ENCODE results near the gene ERGIC1. TPM values are rescaled to one million over a fixed set of nuclear protein-coding genes. Genes with fewer than 3 reads are reported as not detected.

Gene ERGIC1
- total and polyA plus RNA-seq, 2 of the 13 experiments (the other 11 are each of a cell fraction or from before 2014, with no cell fraction given) = 78.5 to 184 TPM

DNA sequence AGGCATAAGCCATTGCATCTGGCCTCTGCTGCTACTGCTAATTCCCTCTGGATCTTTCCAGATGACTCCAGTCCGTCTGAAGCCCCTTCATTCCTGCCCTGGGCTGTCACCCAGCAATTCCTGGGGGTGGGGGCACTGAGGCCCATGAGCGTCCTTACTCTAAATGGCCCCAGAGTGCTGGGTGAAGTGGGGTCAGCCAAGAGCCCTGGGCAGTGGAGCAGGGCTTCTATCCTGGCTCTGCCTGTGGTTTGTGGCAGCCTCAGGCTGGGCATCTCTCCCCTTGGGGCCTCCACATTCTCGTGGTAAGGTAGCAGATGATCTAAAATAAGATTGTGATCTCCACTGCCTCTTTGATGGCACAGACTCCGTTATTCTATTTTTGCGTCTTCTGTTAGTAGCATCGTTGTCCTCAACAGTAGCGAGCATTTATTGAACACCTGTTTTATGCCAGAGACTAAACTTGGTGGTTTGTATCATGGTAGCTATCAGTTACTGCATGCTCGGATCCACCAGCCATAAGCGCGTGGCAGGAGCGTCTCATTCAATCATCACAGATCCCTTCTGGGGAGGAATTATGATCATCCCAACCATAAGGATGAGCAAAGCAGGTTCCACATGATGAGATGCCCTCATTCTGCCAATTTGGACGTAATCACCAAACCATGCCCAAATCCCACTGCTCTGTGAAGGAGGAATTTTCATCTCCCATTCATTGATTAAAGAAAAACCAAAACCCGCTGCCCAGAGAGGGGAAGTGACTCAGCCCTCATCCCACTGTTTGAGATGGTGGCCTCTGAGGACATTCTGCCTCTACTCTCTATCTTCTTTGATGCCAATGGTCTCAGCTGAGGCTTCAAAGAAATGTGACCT lies 41.1 kb upstream of the ERGIC1 start:
- Histone ChIP-seq H3K4me3 (replicated peaks in 1 of 3; ENCODE audit: insufficient read depth in 1 of 3, low read depth in 2 of 3, low read length in 3 of 3) (no peak overlapping the region), H3K9me3 (ENCODE audit: low read length) (no peaks in the 10 kb centered on the region), H3K36me3 (replicated peaks in 1 of 2; ENCODE audit: control insufficient read depth in 1 of 2, insufficient read depth in 2 of 2, low read length in 2 of 2) (no peaks in the 10 kb centered on the region), H3K27ac (ENCODE audit: extremely low read length, insufficient read depth, low read length) (peak overlapping the region; percentile 71), H2AFZ (ENCODE audit: low read length) (no peak overlapping the region), H3K27me3 (ENCODE audit: control insufficient read depth in 1 of 2, insufficient read depth in 2 of 2, low read length in 2 of 2) (no peaks in the 10 kb centered on the region), H3K4me2 (ENCODE audit: low read depth, low read length) (peak overlapping the region; percentile 66), H3K4me1 (ENCODE audit: insufficient read depth, low read length) (peaks cover 97% of the 10 kb centered on the region), H3K9ac (ENCODE audit: insufficient read depth, low read depth, low read length) (peak overlapping the region; percentile 48), H4K20me1 (ENCODE audit: insufficient read depth, low read length) (no peaks in the 10 kb centered on the region), H3K79me2 (ENCODE audit: insufficient read depth, low read length) (no peaks in the 10 kb centered on the region)
- CTCF ChIA-PET (ENCODE audit: low intra/inter-chr PET ratio, low total read pairs) = no interaction called here
- TF ChIP-seq POGZ (CRISPR knock-in tag; IDR thresholded peaks at IDR 0.05) (no peak), FOSL2 (CRISPR knock-in tag; IDR thresholded peaks at IDR 0.05) (peak; percentile 46; the same call in 1 of the 2 replicates), ZNF878 (CRISPR knock-in tag; IDR thresholded peaks at IDR 0.05) (peak; percentile 1; the same call in 1 of the 2 replicates), ZNF263 (CRISPR knock-in tag; IDR thresholded peaks at IDR 0.05) (0 out of 2 replicates have a peak, but pooled peaks have one; percentile 16), MXI1 (IDR thresholded peaks at IDR 0.05; ENCODE audit: borderline replicate concordance, low read depth, low read length) (no peak), REXO4 (CRISPR knock-in tag; IDR thresholded peaks at IDR 0.05; ENCODE audit: borderline replicate concordance) (no peak), SPEN (CRISPR knock-in tag; IDR thresholded peaks at IDR 0.05; ENCODE audit: low read depth) (0 out of 2 replicates have a peak, but pooled peaks have one; percentile 5), BORCS8-MEF2B (CRISPR knock-in tag; IDR thresholded peaks at IDR 0.05) (no peak), ZNF879 (CRISPR knock-in tag; IDR thresholded peaks at IDR 0.05) (no peak)
- TF ChIP-seq, protein P1, sequence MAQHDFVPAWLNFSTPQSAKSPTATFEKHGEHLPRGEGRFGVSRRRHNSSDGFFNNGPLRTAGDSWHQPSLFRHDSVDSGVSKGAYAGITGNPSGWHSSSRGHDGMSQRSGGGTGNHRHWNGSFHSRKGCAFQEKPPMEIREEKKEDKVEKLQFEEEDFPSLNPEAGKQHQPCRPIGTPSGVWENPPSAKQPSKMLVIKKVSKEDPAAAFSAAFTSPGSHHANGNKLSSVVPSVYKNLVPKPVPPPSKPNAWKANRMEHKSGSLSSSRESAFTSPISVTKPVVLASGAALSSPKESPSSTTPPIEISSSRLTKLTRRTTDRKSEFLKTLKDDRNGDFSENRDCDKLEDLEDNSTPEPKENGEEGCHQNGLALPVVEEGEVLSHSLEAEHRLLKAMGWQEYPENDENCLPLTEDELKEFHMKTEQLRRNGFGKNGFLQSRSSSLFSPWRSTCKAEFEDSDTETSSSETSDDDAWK (CRISPR knock-in tag; IDR thresholded peaks at IDR 0.05) = no peak
- BruUV-seq (replicated peaks) = no TSS peak
- POLR2A ChIA-PET = interaction anchor here (1.3 to 9.8 kb wide), 7 partner anchors 11 to 78 kb away, joined by 3 to 425 read pairs (median 9); partner anchors contain the start of gene DUSP1
- no peak for FAIRE-seq
- intact Hi-C loops (cut with micrococcal nuclease; ENCODE audit: unreplicated experiment) (no loop called here), in situ Hi-C loops (cut with HindIII; ENCODE audit: extremely low pct_ligation_motif_present, low pct_unique_long_range_greater_than_20kb) (no loop called here)
- no peak for DNase-seq (ENCODE audit: low spot score)
- no peak for ATAC-seq
- 89% methylated on average over 13 of the region's 13 CpGs for WGBS (ENCODE audit: low lambda C conversion rate)
